Measurements from ENCODE around the gene FAM229A. TPM values are rescaled to one million over a fixed set of nuclear protein-coding genes. Genes with fewer than 3 reads are reported as not detected.

FAM229A gene
- total and polyA plus RNA-seq, 7 donors = 0.60 to 13.8 (median 5.4) TPM

DNA sequence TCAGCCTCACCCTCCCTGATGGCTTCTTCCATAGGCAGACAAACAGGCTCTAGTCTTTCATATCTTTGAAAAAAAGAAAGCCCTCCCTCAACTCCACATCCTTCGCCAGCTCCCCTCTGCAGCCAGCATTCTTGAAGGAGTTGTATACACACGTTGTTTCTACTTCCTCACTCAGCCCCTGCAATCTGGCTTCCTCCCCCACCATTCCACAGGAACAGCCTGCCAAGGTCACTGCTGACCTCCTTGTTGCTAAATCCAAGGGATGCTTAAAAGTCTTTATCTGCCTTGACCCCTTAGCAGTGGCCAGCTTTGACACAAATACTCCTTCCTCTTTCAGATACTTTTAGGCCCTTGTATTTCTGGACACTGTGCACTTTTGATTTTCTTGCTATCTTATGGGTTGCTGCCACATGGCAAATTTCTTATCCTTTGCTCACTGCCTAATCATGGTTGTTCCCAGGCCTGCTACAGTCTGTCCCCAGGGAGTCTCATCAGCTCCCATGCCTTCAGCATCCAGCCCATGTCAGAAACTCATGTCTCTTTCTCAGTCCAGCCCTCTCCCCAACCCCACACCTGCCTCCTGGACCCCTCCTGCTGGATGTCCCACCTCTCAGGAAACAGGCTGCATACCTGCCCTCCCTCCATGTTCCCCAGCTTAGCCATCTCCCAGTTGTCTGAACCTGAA lies 8.3 kb downstream of the FAM229A start:
- WGBS, 2 donors = 57 to 63% methylated on average over 2 of the region's 2 CpGs
- Histone ChIP-seq H3K27me3 (no peaks in the 10 kb centered on the region), H3K4me3 (no peak overlapping the region), H3K9me3 (no peaks in the 10 kb centered on the region), H3K4me1 (peaks cover 0 to 26% (median 19%) of the 10 kb centered on the region in 4 donors), H3K36me3 (no peaks in the 10 kb centered on the region), H3K27ac (peak overlapping the region in 3 of 4 donors; percentile 25 to 35 (median 33))
- DNase-seq = peak; percentile 84
- intact Hi-C loops (cut with DNase I) = loop anchor here (5.0 kb wide), 2 partner anchors 38 to 132 kb away; partner anchors contain the start of genes BSDC1, EIF3I and TMEM234
- TF ChIP-seq POLR2AphosphoS5 (IDR thresholded peaks at IDR 0.05) (no peak), POLR2A (IDR thresholded peaks at IDR 0.05) (no peak), EP300 (IDR thresholded peaks at IDR 0.05) (no peak)
- TF ChIP-seq, protein P1, sequence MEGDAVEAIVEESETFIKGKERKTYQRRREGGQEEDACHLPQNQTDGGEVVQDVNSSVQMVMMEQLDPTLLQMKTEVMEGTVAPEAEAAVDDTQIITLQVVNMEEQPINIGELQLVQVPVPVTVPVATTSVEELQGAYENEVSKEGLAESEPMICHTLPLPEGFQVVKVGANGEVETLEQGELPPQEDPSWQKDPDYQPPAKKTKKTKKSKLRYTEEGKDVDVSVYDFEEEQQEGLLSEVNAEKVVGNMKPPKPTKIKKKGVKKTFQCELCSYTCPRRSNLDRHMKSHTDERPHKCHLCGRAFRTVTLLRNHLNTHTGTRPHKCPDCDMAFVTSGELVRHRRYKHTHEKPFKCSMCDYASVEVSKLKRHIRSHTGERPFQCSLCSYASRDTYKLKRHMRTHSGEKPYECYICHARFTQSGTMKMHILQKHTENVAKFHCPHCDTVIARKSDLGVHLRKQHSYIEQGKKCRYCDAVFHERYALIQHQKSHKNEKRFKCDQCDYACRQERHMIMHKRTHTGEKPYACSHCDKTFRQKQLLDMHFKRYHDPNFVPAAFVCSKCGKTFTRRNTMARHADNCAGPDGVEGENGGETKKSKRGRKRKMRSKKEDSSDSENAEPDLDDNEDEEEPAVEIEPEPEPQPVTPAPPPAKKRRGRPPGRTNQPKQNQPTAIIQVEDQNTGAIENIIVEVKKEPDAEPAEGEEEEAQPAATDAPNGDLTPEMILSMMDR (IDR thresholded peaks at IDR 0.05) = no peak

DNA sequence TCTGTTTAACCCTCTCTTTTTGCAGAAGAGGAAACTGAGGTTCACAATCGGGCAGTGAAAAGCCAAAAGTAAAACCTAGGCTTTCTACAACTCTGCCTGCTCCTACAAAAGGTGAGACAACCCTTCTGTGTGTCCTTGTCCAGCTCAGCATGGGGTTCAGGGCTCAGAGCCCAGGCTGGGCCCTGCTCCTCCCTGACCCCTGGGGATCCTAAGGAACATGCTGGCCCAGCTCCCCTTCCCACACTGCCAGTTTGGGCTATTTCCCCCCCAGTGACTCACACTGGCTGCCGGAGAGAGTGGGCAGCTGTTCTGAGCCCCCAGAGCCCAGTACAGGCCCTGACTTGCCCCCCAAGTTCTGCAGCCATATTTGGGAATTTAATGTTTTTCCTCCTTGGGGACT lies 8.9 kb downstream of the FAM229A start:
- Histone ChIP-seq H3K4me3 (no peak overlapping the region), H3K4me1 (peaks cover 0 to 26% (median 19%) of the 10 kb centered on the region in 4 donors), H3K9me3 (no peaks in the 10 kb centered on the region), H3K27me3 (no peaks in the 10 kb centered on the region), H3K27ac (peak overlapping the region in 3 of 4 donors; percentile 25 to 35 (median 33)), H3K36me3 (no peaks in the 10 kb centered on the region)
- DNase-seq = no peak
- no peak for TF ChIP-seq POLR2A (IDR thresholded peaks at IDR 0.05)
- no peak for TF ChIP-seq EP300 (IDR thresholded peaks at IDR 0.05)
- TF ChIP-seq POLR2AphosphoS5 (IDR thresholded peaks at IDR 0.05) = no peak
- TF ChIP-seq, protein P1 (IDR thresholded peaks at IDR 0.05) = no peak
- WGBS, 2 donors = 70 to 84% methylated on average over 2 of the region's 2 CpGs
- intact Hi-C loops (cut with DNase I) = loop anchor here (5.0 kb wide), 2 partner anchors 39 to 131 kb away; partner anchors contain the start of genes BSDC1, EIF3I and TMEM234

DNA sequence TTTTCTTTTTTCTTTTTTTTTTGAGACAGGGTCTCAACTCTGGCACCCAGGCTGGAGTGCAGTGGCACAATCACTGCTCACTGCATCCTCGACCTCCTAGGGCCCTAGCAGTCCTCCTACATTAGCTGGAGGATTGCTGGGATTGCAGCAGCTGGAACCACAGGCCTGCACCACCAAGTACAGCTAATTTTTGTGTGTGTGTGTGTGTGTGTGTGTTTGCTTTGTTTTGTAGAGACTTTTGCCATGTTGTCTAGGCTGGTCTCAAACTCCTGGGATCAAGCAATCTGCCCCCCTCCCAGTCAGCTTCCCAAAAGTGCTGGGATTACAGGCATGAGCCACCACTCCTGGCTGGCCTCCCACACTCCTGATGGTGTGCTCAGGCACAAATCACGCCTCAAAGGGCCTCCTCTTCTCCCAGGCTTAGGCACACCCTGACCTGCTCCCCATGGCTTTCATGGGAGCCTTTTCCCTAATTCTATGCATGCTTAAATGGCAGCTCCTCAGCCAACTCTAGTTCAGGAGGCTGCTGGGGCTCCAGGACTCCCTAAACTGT lies 9.4 kb downstream of the FAM229A start:
- Histone ChIP-seq H3K4me1 (peaks cover 0 to 26% (median 19%) of the 10 kb centered on the region in 4 donors), H3K27ac (peak overlapping the region; percentile 35 to 93 (median 86)), H3K9me3 (no peaks in the 10 kb centered on the region), H3K4me3 (no peak overlapping the region), H3K36me3 (no peaks in the 10 kb centered on the region), H3K27me3 (no peaks in the 10 kb centered on the region)
- DNase-seq = no peak
- intact Hi-C loops (cut with DNase I) = loop anchor here (5.0 kb wide), 2 partner anchors 39 to 131 kb away; partner anchors contain the start of genes BSDC1, EIF3I and TMEM234
- WGBS, 2 donors = 77 to 84% methylated on average over 2 of the region's 2 CpGs
- TF ChIP-seq POLR2A (IDR thresholded peaks at IDR 0.05) = no peak
- no peak for TF ChIP-seq EP300 (IDR thresholded peaks at IDR 0.05)
- no peak for TF ChIP-seq POLR2AphosphoS5 (IDR thresholded peaks at IDR 0.05)
- TF ChIP-seq, protein P1 (IDR thresholded peaks at IDR 0.05) = no peak

DNA sequence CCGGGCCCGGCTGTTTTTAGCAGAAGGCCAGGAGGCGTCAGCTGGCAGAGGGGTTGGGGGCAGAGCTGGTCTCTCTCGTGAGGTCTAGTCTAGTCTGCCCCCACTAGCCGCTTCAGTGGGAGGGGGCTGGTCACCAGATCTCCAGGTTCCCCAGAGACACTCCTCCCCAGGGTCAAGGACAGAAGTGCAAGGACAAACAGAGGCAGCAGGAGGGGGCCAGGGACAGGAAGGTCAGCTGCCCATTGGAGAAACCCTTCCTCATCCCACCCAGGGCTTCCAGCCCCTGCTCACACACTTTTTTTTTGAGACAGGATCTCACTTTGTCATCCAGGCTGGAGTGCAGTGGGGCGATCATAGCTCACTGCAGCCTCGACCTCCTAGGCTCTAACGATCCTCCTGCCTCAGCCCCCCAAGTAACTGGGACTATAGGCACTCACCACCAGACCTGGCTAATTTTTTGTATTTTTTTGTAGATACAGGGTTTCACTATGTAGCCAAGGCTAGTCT lies 10.0 kb downstream of the FAM229A start:
- Histone ChIP-seq H3K9me3 (no peaks in the 10 kb centered on the region), H3K27me3 (no peaks in the 10 kb centered on the region), H3K4me3 (peak overlapping the region; percentile 62 to 88 (median 74)), H3K27ac (peak overlapping the region; percentile 84 to 93 (median 90)), H3K36me3 (no peaks in the 10 kb centered on the region), H3K4me1 (peaks cover 0 to 26% (median 19%) of the 10 kb centered on the region in 4 donors)
- no peak for DNase-seq
- intact Hi-C loops (cut with DNase I) = loop anchor here (5.0 kb wide), 2 partner anchors 40 to 130 kb away; partner anchors contain the start of genes BSDC1, EIF3I and TMEM234
- WGBS, 2 donors = 47 to 54% methylated on average over 8 of the region's 8 CpGs
- TF ChIP-seq EP300 (IDR thresholded peaks at IDR 0.05) (no peak), POLR2AphosphoS5 (IDR thresholded peaks at IDR 0.05) (no peak), POLR2A (IDR thresholded peaks at IDR 0.05) (no peak)
- TF ChIP-seq, protein P1 (IDR thresholded peaks at IDR 0.05) = no peak

Measured in sigmoid colon (tissue), 7 donors.